H1 (cell line): ENCODE results near the gene NFAM1. TPM values are rescaled to one million over a fixed set of nuclear protein-coding genes. Genes with fewer than 3 reads are reported as not detected.
A peak's percentile ranks its signal among the peaks of the same experiment; 100 is the strongest.

Source experiments
- CHD7 ChIP-seq: fragments of 300-600 bp; sonication (generic); IDR thresholded peaks from 2 replicates; pipeline ENCODE4 v1.7.1; 2012; ENCODE audit warnings: low read length, moderate library complexity, mild to moderate bottlenecking, inconsistent platforms; ENCODE audit not compliant: insufficient replicate concordance
- KDM1A ChIP-seq: fragments of 200-600, 300-600 bp; sonication (generic); IDR thresholded peaks from 2 replicates; pipeline ENCODE4 v1.7.1; 2016; ENCODE audit warnings: mild to moderate bottlenecking, low read length, borderline replicate concordance
- polyA plus RNA-seq, 7 experiments: library from polyadenylated mRNA; depleted of rRNA in 3 of 7; stranded (reverse) in 5 of 7; unstranded in 2 of 7; fragments of >200 nt in 5 of 7; fragments of 200-250 nt in 2 of 7; gene quantifications; 1 replicate in 5 of 7; 2 replicates in 1 of 7; 4 replicates in 1 of 7; pipeline versions ENCODE4 v1.2.1 to v1.2.3, GENCODE V29; 2011 to 2013; ENCODE audit warnings: missing spikeins in 2 of 7, mixed read lengths in 2 of 7
- total RNA-seq: library from RNA; stranded (reverse); fragmentation: NEBNext Ultra II Directional; extraction: Animal tissue kit (Norgen Biotek cat#: 25700); gene quantifications from 2 replicates; pipeline ENCODE4 v1.2.1, GENCODE V29; 2021

Gene NFAM1
- total and polyA plus RNA-seq, 2 of the 8 experiments (the other 6 are each of a cell fraction or from before 2014, with no cell fraction given), result 0.62 to 0.73 TPM

DNA sequence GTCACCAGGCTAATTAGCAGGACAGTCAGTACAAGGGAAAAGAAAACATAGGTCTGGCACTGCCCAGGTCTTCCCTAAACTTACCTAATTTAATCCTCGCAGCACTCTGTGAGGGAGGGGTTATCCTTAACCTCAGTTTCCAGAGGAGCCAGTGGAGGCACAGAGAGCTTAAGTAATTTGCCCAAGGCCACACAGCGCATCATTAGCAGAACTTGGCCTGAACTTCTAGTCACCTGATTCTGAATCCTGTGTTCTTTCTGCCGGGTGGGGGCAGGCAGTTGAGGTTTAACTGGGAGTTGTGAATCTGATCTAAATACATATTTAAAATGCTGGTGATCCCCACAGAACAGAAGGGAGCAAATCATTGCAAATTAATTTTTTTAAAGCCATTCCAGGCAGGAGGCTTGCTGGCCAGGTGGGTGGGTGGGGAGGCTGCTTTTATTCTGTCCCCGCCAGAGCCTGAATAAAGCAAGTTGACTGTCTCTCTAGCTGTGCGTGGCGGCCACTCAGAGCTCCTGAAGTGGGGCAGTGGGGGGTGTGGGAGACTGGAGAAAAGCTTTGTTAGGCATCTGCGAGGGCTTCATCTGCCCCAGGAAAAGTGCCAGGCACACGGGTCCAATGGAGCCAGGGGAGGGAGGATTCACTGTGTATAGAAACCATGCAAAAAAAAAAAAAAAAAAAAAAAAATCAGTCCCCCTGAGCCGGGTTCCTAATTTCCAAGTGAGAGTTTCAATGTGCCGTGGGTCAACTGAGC is 66.1 kb downstream of the NFAM1 start (continued):
- no peak for TF ChIP-seq CHD7
- peak; percentile 94 for TF ChIP-seq KDM1A
- TF ChIP-seq, all 59 proteins: peak for 1
